GM19467 (cell line): ENCODE data around the gene APBB1.
A peak's percentile ranks its signal among the peaks of the same experiment; 100 is the strongest.
"Not testable (repeated sequence)": the region's sequence is repeated elsewhere in the genome, so short reads cannot be mapped to it uniquely, and the experiment has no call there.

Experiments used
- ATAC-seq: cut with Tn5 transposase; IDR thresholded peaks from one replicate; pipeline ENCODE4 v1.9.1; 2021; ENCODE audit warnings: mild to moderate bottlenecking, moderate library complexity; ENCODE audit not compliant: unreplicated experiment

Gene APBB1

GRCh38 chr11:6392251-6392650 is 26.6 kb downstream of the APBB1 start:
- not testable (repeated sequence) for ATAC-seq

- no peak for ATAC-seq
These were observed 27.3 kb downstream of the APBB1 start for GRCh38 chr11:6391537-6392134.

DNA sequence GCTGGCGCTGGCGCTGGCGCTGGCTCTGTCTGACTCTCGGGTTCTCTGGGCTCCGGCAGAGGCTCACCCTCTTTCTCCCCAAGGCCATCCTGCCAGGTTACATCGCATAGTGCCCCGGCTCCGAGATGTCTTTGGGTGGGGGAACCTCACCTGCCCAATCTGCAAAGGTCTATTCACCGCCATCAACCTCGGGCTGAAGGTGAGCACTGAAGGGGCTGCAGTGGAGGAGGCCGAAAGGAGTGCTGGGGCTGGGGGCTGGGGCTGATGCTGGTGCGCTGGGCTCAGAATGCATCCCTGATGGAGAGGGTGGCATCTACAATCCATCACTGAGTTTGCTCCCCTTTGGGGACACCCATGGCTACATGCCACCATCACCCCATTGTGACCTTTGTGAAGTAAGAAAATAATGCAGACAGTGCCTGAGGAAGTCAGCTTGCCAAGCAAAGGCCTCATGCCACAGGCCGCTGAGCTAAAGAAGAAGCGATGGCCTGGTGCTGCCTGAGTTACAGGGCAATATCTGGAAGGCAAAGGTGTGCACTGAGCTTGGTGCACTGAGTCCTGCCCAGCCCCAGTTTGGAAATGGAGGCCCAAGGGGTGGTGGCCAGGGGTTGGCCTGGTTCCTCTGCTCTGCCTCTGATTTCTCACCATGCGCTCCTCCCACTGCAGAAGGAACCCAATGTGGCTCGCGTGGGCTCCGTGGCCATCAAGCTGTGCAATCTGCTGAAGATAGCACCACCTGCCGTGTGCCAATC is 28.0 kb downstream of the APBB1 start:
- ATAC-seq = no peak

DNA sequence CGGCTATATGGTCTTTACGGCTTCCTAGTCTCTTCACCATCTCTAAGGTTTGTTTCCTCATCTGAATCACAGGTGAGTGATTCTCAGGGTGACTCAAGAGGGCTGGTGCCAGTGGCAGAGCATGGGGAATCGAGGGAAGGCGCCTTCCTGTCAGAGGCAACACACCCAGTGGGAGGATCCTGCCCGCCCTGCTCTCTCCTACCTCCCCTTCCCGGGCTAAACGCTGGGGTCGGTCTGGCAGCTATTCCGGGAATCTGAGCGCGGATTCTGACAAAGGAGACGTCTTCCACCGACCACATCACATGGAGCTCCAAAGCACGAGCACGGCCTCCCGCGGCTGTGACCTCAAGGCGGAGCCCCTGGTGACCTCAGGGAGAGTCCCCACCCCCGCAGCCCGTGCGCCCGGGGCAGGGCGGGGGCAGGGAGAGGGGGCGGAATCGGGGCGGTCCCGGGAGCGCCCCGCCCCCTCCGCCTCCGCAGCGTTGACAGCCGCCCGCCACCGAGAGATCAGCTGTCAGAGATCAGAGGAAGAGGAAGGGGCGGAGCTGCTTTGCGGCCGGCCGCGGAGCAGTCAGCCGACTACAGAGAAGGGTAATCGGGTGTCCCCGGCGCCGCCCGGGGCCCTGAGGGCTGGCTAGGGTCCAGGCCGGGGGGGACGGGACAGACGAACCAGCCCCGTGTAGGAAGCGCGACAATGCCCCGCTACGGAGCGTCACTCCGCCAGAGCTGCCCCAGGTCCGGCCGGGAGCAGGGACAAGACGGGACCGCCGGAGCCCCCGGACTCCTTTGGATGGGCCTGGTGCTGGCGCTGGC is 28.8 kb downstream of the APBB1 start, which contains the start of gene SMPD1:
TSS of gene SMPD1 (plus strand) at position 570 of the 813 bp plus-strand sequence. CDS start at position 695, 125 bp downstream.
- peak; percentile 96 for ATAC-seq

- no peak for ATAC-seq
These were observed 30.1 kb downstream of the APBB1 start for GRCh38 chr11:6388748-6389147.

DNA sequence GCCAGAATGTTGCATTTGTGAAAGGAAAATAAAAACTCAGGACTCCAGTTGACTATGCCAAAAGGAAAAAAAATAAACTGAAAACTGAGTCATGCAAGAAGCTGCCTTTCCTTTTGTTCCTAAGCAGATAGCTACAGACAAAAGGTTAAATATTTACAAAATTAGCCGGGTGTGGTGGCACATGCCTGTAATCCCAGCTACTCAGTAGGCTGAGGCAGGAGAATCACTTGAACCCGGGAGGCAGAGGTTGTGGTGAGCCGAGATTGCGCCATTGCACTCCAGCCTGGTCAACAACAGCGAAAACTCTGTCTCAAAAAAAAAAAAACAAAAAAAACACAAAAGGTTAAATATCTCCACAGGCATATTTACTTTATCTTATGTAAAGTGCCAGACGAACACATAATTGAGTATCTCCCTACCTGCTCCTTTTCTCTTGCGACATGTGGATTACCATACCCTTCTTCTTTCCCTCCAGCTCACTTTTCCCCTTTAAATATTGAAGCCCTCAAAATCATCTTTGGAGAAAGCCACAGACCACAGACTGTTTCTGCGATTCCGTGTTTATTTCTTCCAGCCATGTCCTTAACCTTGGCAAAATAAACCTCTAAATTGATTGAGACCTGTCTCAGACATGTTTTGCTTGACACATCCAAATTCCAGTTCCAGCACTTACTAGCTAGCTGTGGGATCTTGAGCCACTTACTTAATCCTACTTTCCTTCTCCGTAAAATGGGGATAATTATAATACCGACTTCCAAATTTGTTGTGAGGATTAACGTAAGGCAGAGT is 30.9 kb downstream of the APBB1 start:
- ATAC-seq = no peak

- no peak for ATAC-seq
These were observed 33.7 kb downstream of the APBB1 start for GRCh38 chr11:6385046-6385777.

DNA sequence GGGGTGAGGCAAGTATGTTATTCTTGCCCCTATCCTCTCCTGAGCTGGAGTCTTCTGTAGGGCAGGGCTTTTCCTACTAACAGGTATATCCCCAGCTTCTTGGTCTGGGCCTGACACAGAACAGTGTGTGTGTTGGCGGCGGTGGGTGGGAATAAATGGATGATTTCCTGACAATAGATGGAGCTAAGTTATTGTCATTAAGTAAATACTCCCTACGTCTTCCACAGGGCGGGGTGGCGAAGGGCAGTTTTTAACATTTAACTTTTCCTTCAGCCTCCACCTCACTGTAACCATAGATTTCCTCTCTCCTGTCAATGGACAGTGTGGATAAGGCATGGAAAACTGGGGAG is 40.3 kb downstream of the APBB1 start:
- no peak for ATAC-seq

- no peak for ATAC-seq
These were observed 40.8 kb downstream of the APBB1 start for GRCh38 chr11:6377902-6378639.

DNA sequence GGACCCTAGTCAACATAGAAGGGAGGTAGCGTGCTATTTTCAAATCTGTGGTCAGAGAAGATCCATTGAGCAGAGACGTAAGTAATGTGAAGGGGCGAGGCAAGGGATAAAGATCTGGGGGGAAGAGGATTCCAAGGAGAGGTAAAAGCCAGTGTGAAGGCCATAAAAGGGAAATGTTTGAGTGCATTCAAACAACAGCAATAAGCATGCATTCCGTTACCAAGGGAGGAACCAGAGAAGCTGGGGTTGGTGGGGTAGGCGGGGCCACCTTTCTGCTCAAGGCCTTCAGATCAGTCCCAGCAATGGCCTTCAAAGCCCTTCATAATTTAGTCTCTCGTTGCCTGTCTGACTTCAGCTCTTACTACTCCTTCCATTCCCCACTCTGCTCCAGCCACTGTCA is 47.1 kb downstream of the APBB1 start:
- ATAC-seq = no peak

- ATAC-seq = no peak
These were observed 53.2 kb downstream of the APBB1 start for GRCh38 chr11:6365659-6366058.

GRCh38 chr11:6362873-6363678 is 55.8 kb downstream of the APBB1 start:
- peak; percentile 94 for ATAC-seq

- no peak for ATAC-seq
These were observed 56.6 kb downstream of the APBB1 start for GRCh38 chr11:6362185-6362872.

- ATAC-seq = no peak
These were observed 58.7 kb downstream of the APBB1 start for GRCh38 chr11:6360183-6360582.

DNA sequence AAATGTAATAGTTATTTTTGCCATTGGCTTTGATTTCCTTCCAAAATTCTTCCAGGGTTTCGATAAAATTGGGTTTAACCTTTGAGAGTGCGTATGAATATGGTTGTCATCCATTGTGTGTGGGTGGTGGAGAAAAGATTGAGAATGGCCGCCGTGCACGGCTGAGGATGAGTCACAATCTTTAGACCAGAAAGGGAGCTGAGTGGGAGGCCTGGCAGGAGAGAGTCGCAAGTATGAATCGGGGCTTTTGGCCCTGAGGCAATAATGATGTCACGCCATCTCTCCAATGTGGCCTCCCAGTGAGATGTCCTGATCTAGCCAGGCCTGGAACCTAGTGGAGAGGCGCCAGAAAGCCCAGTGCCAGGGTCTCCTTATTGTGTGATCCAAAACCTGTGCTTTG is 61.7 kb downstream of the APBB1 start:
- no peak for ATAC-seq

DNA sequence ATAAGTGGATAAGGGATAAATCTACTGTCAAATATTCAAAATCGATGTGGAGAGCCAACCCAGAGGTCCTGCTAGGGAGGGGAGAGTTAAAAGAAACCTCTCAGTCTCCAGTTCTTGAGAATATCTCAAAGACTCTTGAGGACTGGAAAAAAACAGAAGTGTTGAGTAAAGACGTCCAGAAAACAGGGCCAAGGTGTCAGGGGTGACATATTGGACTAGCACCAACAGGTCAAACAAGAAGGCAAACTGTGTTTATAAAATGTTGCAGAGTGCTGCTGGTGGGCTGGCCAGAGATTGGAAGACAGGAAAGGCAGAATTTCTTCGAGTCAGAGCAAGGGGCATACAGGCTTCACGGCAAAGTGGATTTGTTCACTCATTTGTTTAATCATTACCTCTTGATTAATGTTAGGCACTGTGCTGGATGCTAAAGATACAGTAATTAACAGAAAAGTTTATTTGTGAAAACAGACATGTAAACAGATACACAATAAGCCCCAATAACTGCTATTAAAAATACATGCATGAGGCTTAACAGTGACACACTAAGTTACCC is 62.3 kb downstream of the APBB1 start:
- no peak for ATAC-seq

GRCh38 chr11:6354651-6355485 is 64.0 kb downstream of the APBB1 start:
- ATAC-seq = no peak
